ENCODE data around the gene ANO1. TPM values are rescaled to one million over a fixed set of nuclear protein-coding genes. Genes with fewer than 3 reads are reported as not detected.

The ANO1 gene
- total RNA-seq, 3 donors from 2014 or later (not counting 1 experiment from before 2014, with no cell fraction given), result not detected

DNA sequence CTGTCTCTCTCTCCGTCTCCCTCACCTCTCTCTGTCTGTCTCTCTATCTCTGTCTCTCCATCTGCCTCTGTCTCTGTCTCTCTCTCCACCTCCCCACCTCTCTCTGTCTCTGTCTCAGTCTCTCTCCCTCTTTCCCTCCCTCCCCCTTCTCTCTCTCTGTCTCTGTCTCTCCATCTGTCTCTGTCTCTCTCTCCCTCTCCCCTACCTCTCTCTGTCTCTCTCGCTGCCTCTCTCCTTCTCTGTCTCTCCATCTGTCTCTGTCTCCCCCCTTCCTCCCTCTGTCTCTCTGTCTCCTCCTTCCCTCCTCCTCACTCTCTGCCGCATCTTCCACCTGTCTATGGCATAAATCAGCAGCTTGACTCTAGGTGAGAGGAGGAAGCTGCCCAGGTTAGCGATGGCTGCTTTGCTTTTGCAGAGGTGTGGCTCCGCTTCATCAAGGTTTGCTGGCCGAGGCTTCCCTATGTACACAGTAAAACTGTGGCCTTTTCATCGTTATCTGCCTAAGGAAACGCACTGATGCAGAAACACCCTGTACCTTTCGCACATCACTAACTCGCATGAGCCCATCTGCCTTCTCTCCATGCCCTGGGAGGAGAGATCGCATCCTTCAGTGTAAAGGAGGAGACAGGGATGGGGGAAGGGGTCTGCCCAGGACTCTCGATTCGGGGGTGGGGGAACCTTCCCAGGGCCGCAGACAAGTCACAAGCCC is 44.5 kb downstream of the ANO1 start:
- no peaks in the 10 kb centered on the region for H3K4me1 Mint-ChIP-seq
- no peaks in the 10 kb centered on the region for H3K4me1 ChIP-seq (ENCODE audit: control insufficient read depth, insufficient read depth, low read length)
- H3K4me3 ChIP-seq (ENCODE audit: low read length), result no peak overlapping the region
- 67% methylated on average over 12 of the region's 14 CpGs for WGBS (ENCODE audit: insufficient coverage)
- no peaks in the 10 kb centered on the region for H3K36me3 Mint-ChIP-seq
- peaks cover 8 to 12% of the 10 kb centered on the region in 2 donors for H3K9me3 Mint-ChIP-seq
- H3K4me3 Mint-ChIP-seq, result no peak overlapping the region
- intact Hi-C loops (cut with micrococcal nuclease), result no loop called here
- ATAC-seq (no peak), DNase-seq (peak in 1 of 2 donors; percentile 17)
- H3K27me3 ChIP-seq (ENCODE audit: control insufficient read depth, insufficient read depth, low read length), result no peaks in the 10 kb centered on the region
- H3K27ac Mint-ChIP-seq, result no peak overlapping the region
- H3K36me3 ChIP-seq (ENCODE audit: control insufficient read depth, insufficient read depth, low read length), result no peaks in the 10 kb centered on the region
- peaks cover 0 to 16% of the 10 kb centered on the region in 2 donors for H3K27me3 Mint-ChIP-seq (ENCODE audit: low read depth in 2 of 2)
- no peak overlapping the region for H3K27ac ChIP-seq (ENCODE audit: low read length)
- no peaks in the 10 kb centered on the region for H3K9me3 ChIP-seq (ENCODE audit: control insufficient read depth, insufficient read depth, low read length)
- TF ChIP-seq, protein P1, sequence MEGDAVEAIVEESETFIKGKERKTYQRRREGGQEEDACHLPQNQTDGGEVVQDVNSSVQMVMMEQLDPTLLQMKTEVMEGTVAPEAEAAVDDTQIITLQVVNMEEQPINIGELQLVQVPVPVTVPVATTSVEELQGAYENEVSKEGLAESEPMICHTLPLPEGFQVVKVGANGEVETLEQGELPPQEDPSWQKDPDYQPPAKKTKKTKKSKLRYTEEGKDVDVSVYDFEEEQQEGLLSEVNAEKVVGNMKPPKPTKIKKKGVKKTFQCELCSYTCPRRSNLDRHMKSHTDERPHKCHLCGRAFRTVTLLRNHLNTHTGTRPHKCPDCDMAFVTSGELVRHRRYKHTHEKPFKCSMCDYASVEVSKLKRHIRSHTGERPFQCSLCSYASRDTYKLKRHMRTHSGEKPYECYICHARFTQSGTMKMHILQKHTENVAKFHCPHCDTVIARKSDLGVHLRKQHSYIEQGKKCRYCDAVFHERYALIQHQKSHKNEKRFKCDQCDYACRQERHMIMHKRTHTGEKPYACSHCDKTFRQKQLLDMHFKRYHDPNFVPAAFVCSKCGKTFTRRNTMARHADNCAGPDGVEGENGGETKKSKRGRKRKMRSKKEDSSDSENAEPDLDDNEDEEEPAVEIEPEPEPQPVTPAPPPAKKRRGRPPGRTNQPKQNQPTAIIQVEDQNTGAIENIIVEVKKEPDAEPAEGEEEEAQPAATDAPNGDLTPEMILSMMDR (IDR thresholded peaks at IDR 0.05), result no peak

DNA sequence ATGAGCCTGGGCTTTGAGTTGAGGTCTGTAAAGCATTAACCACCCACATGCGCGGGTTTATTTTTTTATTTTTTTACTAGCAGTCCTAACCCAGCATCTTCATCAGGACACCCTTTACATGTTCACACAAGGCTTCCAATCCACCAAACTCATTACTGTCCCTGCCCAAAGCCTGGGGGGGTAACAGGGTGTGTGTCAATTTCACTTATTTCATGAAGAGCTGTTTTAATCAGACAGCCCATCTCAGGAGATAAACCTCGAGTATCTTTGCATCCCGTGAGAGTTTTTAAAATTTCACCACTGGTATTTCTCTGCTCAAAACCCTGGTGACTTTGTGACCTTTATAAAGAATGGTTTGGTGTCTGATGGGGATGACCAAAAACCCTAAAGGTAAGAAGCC is 45.6 kb downstream of the ANO1 start:
- no peak overlapping the region for H3K27ac ChIP-seq (ENCODE audit: low read length)
- 78% methylated on average over 3 of the region's 4 CpGs for WGBS (ENCODE audit: insufficient coverage)
- no peaks in the 10 kb centered on the region for H3K4me1 ChIP-seq (ENCODE audit: control insufficient read depth, insufficient read depth, low read length)
- H3K4me1 Mint-ChIP-seq, result no peaks in the 10 kb centered on the region
- no peaks in the 10 kb centered on the region for H3K9me3 ChIP-seq (ENCODE audit: control insufficient read depth, insufficient read depth, low read length)
- H3K27me3 ChIP-seq (ENCODE audit: control insufficient read depth, insufficient read depth, low read length), result no peaks in the 10 kb centered on the region
- H3K4me3 Mint-ChIP-seq, result no peak overlapping the region
- DNase-seq, result no peak
- no peak overlapping the region for H3K4me3 ChIP-seq (ENCODE audit: low read length)
- H3K36me3 Mint-ChIP-seq, result no peaks in the 10 kb centered on the region
- peaks cover 5 to 8% of the 10 kb centered on the region in 2 donors for H3K9me3 Mint-ChIP-seq
- intact Hi-C loops (cut with micrococcal nuclease), result no loop called here
- no peak overlapping the region for H3K27ac Mint-ChIP-seq
- H3K27me3 Mint-ChIP-seq (ENCODE audit: low read depth in 2 of 2), result peaks cover 0 to 10% of the 10 kb centered on the region in 2 donors
- H3K36me3 ChIP-seq (ENCODE audit: control insufficient read depth, insufficient read depth, low read length), result no peaks in the 10 kb centered on the region
- no peak for ATAC-seq
- TF ChIP-seq, protein P1 (IDR thresholded peaks at IDR 0.05), result no peak

DNA sequence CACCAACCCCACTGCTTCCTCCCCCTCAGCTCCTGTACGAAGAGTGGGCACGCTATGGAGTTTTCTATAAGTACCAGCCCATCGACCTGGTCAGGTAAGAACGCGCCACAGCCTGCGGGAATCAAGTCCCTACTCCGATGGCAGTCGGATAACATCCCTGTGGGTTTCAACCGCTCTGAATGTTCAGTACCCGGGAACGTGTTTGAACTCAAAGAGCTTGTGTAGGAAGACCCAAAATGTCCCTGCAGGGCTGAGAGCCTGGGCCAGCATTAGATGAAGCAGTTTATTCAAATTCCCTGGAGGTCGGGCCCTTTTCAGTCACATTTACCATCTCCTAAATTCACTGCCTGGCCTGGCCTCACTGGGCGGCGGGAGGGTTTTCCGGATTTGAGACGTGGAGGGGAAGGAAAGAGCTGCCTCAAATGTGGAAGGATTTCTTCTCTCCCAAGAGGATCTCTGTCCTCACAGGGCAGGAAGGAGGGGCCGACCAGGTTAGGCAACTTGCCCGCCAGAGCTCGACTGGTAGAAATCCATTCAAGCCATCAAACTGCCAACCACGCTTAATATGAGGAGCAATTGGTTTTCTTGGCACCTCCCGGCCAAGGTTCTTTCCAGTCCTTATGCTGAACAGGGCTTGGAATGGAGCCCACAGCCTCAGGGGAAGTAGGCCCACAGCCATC is 46.3 kb downstream of the ANO1 start:
- Histone ChIP-seq H3K9me3 (ENCODE audit: control insufficient read depth, insufficient read depth, low read length) (no peaks in the 10 kb centered on the region), H3K4me1 (ENCODE audit: control insufficient read depth, insufficient read depth, low read length) (no peaks in the 10 kb centered on the region), H3K27me3 (ENCODE audit: control insufficient read depth, insufficient read depth, low read length) (no peaks in the 10 kb centered on the region), H3K27ac (ENCODE audit: low read length) (no peak overlapping the region), H3K4me3 (ENCODE audit: low read length) (no peak overlapping the region), H3K36me3 (ENCODE audit: control insufficient read depth, insufficient read depth, low read length) (no peaks in the 10 kb centered on the region)
- TF ChIP-seq, protein P1 (IDR thresholded peaks at IDR 0.05), result no peak
- Mint-ChIP-seq H3K27ac (no peak overlapping the region), H3K9me3 (peaks cover 3 to 5% of the 10 kb centered on the region in 2 donors), H3K36me3 (no peaks in the 10 kb centered on the region), H3K4me1 (no peaks in the 10 kb centered on the region), H3K27me3 (ENCODE audit: low read depth in 2 of 2) (peaks cover 0 to 6% of the 10 kb centered on the region in 2 donors), H3K4me3 (no peak overlapping the region)
- WGBS (ENCODE audit: insufficient coverage), result 84% methylated on average over 20 of the region's 21 CpGs
- intact Hi-C loops (cut with micrococcal nuclease), result no loop called here
- ATAC-seq (no peak), DNase-seq (no peak)
